HG03575 (cell line): ENCODE data around the gene PLXNA2.

Source experiments
- ATAC-seq: cut with Tn5 transposase; IDR thresholded peaks from one replicate; pipeline ENCODE4 v1.9.1; 2021; ENCODE audit not compliant: unreplicated experiment, insufficient number of reproducible peaks, low FRiP score; ENCODE audit errors: extremely low read depth

The PLXNA2 gene, protein sequence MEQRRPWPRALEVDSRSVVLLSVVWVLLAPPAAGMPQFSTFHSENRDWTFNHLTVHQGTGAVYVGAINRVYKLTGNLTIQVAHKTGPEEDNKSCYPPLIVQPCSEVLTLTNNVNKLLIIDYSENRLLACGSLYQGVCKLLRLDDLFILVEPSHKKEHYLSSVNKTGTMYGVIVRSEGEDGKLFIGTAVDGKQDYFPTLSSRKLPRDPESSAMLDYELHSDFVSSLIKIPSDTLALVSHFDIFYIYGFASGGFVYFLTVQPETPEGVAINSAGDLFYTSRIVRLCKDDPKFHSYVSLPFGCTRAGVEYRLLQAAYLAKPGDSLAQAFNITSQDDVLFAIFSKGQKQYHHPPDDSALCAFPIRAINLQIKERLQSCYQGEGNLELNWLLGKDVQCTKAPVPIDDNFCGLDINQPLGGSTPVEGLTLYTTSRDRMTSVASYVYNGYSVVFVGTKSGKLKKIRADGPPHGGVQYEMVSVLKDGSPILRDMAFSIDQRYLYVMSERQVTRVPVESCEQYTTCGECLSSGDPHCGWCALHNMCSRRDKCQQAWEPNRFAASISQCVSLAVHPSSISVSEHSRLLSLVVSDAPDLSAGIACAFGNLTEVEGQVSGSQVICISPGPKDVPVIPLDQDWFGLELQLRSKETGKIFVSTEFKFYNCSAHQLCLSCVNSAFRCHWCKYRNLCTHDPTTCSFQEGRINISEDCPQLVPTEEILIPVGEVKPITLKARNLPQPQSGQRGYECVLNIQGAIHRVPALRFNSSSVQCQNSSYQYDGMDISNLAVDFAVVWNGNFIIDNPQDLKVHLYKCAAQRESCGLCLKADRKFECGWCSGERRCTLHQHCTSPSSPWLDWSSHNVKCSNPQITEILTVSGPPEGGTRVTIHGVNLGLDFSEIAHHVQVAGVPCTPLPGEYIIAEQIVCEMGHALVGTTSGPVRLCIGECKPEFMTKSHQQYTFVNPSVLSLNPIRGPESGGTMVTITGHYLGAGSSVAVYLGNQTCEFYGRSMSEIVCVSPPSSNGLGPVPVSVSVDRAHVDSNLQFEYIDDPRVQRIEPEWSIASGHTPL (N-terminal part only)

GRCh38 chr1:208243967-208244916 is at the start of gene PLXNA2:
TSS of gene PLXNA2 (minus strand) at chr1:208244384. CDS start at chr1:208217922, 26,462 bp downstream.
- ATAC-seq: no peak

DNA sequence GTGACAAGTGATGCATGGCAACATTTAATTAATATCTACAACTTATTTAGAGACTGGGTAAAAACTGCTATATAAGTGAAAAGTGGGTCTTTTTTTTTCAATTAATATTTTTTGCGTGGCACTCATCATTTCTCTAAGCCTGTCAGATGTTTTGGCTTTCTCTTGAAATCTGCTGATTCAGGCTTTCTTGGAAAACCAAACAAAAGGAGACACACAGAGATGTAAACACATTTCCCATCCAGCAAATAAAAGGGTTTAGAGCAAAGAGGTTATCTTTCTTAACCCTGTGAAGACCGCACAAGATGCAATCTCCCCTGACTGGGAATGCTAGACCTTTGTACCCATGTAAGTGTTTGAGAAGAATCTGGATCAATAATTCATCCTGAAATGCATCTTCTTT is 48.7 kb upstream of the PLXNA2 start:
- no peak for ATAC-seq

DNA sequence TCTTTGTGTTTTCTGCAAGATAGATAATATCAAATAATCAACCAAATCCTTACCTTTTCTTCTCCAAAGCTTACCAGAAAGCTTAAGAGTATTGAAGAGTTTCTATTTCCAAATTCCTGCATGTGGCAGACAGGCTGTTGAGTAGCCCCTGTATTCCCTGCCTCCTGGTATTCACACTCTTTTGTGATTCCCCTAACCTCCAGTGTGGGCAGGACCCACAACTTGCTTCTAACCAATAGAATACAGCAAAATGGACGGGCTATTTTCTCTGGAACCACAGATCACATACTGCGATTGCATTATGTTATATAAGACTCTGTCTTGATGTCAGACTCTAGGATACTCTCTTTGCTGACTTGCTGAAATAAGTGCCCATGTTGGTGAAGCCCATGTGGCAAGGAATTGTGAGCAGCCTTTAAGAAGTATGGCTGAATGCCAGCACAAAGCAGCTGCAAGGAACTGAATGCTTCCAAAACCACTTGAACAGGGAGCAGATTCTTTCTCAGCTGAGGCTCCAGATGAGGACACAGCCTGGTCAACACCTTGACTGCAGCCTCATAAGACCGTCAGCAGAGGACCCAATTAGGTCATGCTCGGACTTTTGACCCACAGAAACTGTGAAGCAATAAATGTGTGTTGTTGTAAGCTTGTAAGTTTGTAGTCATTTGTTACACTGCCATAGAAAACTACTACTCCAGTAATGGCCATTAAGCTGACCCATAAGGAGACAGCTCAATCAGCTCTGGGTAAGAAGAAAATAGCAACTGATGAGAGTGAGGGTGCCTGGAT is 47.9 kb upstream of the PLXNA2 start:
- no peak for ATAC-seq

GRCh38 chr1:208291129-208291528 is 46.9 kb upstream of the PLXNA2 start:
- no peak for ATAC-seq

- ATAC-seq: no peak
Measured at GRCh38 chr1:208289716-208290115, 45.5 kb upstream of the PLXNA2 start.

DNA sequence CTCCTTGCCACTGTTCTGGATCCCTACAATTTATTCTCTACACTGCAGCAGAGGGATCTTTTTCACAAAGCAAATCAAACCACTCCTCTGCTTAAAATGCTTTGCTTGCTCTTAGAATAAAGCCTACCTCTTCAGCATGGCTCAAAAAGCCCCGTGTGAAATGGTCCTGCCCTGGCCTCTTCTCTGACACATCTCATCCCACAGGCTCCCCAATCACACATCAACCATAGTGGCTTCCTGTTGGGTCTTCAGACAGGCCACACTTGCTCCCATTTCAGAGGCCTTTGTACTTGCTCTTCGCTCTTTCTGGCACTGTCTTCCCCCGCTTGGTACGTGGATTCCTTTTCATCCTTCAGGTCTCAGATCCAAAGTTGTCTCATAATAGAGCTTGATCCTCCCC is 44.3 kb upstream of the PLXNA2 start:
- no peak for ATAC-seq

DNA sequence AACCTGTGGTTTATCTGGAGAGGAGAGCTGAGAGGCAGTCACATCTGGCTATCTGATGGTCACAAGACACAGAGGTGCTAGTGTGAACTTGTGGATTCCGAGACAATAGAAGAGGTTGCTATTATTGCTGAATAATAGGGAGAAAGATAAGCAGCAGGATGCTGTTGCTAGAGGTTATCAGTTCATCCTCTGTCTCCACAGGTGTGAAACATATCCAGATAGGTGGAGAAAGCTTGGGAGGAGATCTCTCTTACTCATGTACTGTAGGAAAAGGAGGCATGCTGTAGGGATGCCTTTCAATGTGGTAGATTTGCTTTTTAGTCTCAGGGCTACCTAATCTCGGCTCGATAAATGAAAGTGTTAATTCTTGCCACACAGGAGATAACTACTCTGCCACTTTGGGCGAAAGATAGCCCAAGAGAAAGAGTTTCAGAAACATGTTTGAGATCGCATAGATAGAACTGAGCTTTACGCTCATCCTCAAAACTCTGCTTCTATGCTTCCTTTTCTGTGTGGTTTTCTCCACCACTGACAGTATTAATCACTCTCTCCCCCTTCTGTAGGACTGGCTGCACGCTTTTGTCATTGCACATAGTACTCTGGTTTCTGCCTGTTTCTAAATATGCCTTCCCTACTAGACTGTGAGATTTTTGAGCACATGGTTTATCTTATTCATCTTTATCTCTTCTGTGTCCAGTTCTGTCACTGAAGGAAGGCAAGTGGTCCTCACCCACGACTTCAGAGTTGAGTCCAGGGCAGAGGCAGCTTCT is 36.7 kb upstream of the PLXNA2 start:
- ATAC-seq: no peak

- no peak for ATAC-seq
Measured at GRCh38 chr1:208279826-208280588, 35.8 kb upstream of the PLXNA2 start.

DNA sequence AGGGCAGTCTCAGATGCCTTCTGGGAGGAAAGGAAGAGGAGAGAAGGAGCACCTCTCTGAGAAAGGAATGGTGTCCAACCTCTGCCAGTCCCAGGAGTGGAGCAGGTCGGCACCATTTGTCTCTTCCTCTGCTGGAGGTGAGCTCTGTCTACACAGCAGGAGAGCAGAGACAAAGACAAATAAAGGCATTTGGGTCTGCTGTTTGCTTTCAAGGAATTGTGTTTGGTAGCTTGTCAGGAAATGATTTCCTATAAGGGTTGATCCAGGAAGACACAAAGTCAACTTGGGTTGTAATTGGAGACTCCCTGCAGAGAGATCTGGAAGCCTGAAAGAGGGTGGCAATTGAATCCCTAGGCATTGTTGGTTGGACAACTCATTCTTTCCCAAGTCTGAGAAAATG is 34.5 kb upstream of the PLXNA2 start:
- no peak for ATAC-seq

DNA sequence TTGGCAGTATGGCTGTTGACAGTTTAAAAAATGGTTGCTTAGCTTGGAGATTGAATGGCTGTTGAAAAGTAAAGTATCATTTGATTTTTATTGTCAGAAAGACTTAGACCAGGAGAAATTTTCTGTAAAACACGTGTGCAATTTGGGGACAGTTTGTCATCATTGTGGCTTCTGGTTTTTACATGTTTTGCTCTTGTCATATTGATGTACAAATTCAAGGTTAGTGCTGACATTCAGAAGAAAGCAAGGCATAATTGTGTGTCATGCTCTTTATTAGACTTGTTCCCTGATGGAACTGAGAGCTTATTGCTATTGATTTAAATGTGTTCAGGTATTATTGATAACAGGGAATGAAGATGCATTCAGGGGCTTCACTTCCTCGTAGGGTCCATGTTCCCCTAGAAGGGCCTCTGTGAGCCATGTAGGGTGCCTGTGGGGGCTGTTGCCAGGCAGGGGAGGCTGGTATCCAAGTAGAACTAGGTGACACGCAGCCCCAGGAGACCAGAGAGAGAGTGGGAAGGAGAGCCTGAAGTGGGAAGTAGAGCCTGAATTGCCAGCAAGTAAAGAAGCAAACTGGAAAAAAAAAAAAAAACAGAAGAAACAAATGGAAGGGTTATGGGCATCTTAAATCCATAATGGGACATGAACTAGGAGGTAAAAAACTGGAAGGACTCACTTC is 32.7 kb upstream of the PLXNA2 start:
- ATAC-seq: no peak

DNA sequence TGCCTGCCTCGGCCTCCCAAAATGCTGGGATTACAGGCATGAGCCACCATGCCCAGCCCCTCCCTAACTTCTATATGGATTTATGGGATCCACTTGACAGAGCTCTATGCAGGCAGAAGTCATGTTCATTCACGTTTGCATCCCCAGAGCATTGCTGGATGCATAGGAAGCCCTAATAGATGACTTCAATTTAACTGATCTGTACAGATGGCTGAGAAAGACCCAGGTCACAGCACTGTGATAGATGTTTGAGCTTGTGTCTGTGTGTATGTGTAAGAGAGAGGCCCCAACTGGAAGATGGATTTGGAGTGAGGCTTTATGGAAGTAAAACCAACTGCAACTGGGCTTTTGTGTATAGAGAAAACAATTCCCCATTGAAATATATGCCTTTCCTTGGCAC is 30.9 kb upstream of the PLXNA2 start:
- ATAC-seq: no peak

- ATAC-seq: no peak
Measured at GRCh38 chr1:208273386-208274017, 29.3 kb upstream of the PLXNA2 start.

GRCh38 chr1:208272713-208273112 is 28.5 kb upstream of the PLXNA2 start:
- ATAC-seq: no peak

DNA sequence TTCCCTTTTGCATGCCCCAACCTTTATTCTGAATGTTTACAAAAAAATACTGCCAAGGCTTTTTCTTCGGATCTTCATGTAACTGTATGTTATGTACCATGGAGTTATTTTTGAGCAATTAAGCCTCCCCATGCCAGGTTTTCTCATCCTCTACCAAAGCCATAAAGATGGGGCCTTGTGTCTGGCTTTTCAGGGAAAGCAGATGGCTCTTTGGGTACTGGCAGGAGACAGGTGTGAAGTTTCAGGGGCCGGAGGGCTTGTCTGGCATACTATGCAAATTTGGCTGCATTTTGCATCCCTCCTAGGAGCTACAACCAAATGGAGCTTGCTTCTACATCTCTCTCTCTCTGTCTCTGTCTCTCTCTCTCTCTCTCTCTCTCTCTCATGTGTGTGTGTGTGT is 28.1 kb upstream of the PLXNA2 start:
- no peak for ATAC-seq

DNA sequence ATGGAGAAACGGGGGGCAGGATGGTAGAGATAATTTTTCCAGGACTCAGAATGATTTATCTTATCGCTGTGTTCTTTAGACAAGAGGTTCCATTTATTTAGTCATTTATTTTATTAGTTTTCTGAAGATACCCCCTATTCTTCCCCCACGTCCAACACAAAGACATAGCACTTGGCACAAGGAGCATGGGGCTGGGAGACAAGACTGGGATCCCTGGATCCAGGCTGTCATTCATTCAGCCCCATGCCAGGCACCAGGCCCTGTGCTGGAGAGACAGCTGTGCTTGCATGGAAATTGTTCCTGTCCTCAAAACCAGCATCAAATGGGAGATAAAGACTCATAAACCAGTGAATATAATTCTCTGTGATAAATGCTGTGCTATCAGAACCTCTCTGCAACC is 27.1 kb upstream of the PLXNA2 start:
- no peak for ATAC-seq

- no peak for ATAC-seq
Measured at GRCh38 chr1:208270651-208271141, 26.5 kb upstream of the PLXNA2 start.
